ENCODE measurements around the gene SMG6.
"Not testable (repeated sequence)": the region's sequence is repeated elsewhere in the genome, so short reads cannot be mapped to it uniquely, and the experiment has no call there.

SMG6 gene

GRCh38 chr17:2202996-2203575, 100.5 kb downstream of the SMG6 start:
- DNase-seq (ENCODE audit: low read depth), result no peak

GRCh38 chr17:2202302-2202995, 101.1 kb downstream of the SMG6 start:
- DNase-seq (ENCODE audit: low read depth), result no peak

DNA sequence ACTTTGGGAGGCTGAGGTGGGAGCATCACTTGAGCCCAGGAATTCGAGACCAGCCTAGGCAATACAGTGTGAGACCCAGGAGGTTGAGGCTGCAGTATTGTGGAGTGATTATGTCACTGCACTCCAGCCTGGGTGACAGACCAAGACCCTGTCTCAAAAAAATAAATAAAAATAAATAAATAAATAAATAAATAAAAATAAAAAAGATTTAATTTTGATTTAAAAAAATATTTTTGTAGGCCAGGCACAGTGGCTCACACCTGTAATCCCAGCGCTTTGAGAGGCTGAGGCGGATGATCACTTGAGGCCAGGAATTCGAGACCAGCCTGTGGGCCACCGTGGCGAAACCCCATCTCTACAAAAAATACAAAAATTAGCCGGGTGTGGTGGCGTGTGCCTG, 104.2 kb downstream of the SMG6 start:
- not testable (repeated sequence) for DNase-seq (ENCODE audit: low read depth)

- no peak for DNase-seq (ENCODE audit: low read depth)
Observed at GRCh38 chr17:2198927-2199326, 104.7 kb downstream of the SMG6 start.

DNA sequence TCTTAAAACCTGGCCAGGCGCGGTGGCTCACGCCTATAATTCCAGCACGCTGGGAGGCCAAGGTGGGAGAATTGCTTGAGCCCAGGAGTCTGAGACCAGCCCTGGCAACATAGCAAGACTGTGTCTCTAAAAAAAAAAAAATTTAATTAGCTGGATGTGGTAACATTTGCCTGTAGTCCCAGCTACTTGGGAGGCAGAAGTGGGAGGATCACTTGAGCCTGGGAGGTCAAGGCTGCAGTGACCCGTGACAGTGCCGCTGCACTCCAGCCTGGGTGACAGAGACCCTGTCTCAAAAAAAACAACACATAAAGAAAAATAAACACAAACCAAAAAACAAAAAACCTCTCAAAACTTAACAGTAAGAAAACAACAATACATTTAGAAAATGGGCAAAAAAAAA, 106.3 kb downstream of the SMG6 start:
- DNase-seq (ENCODE audit: low read depth), result no peak

GRCh38 chr17:2195729-2196128, 107.9 kb downstream of the SMG6 start:
- DNase-seq (ENCODE audit: low read depth), result no peak

GRCh38 chr17:2194889-2195335, 108.7 kb downstream of the SMG6 start:
- no peak for DNase-seq (ENCODE audit: low read depth)

DNA sequence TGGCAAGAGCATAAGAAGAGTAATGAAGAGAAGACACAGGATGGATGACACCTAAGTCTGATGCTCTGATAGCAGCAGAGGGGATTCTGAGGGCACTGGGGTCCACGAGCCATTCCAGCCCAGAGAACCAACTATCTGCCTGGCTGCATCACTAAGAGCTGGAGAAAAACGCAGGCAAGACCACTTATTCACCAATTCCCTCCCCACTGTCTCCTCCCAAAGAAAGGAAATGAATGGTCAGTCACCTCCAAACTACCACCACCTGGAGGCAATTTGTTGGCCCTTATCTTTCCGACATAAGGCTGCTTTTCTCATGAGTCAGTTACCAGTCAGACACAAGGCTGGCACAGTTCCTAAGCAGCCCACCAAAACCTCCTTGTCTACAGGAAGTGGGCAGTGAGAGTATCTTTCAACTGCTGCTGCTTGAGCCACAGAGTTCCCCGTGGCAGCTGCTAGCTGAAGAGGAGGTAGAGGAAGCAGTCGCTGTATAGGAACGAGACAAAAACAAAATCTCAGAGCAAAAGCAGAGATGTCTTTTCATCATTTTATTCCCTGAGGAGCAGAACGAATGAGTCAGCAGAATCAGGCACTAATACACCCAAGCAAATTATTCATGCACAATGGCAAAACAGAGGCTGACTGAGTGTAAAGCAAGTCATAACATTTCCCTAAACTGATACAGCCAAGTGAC, 111.1 kb downstream of the SMG6 start:
- peak; percentile 39 for DNase-seq (ENCODE audit: low read depth)

DNA sequence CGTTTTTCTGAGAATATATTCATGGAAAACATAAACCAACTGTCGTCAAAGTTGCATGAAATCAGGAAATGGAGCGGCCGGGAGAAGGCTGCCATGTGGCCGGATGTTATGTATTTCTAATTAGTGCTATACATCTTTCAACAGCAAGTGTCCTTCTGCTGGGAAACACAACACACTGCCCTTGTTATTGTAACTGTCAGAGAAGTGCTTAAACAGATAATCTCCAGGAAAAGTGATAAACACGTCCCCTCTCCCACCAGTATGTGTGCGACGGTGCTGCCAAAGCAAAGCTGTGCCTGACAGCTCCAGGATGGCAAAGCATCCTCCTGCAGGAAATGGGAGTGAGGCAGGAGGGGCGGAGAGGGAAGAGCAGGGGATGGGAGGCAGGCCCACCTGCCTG, 111.8 kb downstream of the SMG6 start:
- DNase-seq (ENCODE audit: low read depth), result no peak

DNA sequence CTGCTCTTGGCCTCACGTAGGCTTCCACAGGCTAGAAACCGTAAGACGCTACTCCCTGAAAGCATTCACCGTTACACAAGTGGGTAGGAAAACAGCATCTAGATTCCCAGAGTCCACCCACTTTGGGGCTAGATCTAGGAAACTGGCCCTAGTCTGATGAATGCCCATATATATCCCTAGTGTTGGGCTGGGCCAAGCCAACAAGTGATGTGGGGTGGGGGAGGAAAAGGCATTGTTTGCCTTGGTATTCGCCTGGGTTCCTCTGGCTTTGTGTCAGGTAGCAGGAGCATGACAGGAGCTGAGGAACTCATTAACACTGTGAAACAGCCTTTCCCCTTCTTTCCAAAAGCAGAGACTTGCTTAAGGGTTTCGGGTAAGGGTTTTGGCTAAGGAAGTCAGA, 112.4 kb downstream of the SMG6 start:
- no peak for DNase-seq (ENCODE audit: low read depth)

GRCh38 chr17:2190014-2190413, 113.6 kb downstream of the SMG6 start:
- DNase-seq (ENCODE audit: low read depth), result no peak

GRCh38 chr17:2188971-2189630, 114.5 kb downstream of the SMG6 start:
- no peak for DNase-seq (ENCODE audit: low read depth)

- no peak for DNase-seq (ENCODE audit: low read depth)
Observed at GRCh38 chr17:2187758-2188157, 115.8 kb downstream of the SMG6 start.

GRCh38 chr17:2186937-2187336, 116.6 kb downstream of the SMG6 start:
- DNase-seq (ENCODE audit: low read depth), result no peak

DNA sequence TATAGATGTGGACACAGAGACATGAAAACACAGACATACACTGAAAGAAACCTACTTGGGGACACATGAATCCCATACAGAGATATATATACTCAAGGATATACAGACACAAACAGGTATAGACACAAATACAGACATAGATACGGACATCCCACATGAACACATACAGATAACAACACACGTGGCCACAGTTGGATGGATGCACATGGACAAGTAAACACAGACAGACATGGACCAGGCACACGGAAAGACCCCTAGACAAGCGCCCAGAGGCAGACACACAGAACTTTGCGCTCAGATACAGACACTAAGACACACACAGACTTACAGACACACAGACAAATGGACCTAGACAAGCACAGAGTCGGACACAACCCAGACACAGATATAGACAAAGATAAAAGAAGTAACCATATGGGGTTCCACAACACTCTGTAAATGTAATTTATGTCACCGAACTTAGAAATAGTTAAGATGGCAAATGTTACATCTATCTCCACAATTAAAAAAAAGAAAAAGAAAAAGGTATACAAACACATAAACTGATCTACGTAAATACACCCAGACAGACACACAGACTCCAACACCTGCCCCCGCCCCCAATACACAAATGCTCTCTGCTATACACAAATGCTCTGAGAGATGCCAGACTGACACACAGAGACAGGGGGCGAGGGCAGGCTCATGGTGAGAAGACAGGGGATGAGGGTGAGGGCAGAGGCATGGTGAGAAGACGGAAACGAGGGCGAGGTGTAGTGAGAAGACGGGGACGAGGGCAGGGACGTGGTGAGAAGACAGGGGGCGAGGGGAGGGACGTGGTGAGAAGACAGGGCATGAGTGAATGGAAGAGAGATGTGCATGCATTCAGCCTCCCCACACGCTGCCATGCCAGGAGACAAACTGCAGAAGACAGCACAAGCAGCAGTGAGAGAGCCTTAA, 118.3 kb downstream of the SMG6 start:
- no peak for DNase-seq (ENCODE audit: low read depth)

DNA sequence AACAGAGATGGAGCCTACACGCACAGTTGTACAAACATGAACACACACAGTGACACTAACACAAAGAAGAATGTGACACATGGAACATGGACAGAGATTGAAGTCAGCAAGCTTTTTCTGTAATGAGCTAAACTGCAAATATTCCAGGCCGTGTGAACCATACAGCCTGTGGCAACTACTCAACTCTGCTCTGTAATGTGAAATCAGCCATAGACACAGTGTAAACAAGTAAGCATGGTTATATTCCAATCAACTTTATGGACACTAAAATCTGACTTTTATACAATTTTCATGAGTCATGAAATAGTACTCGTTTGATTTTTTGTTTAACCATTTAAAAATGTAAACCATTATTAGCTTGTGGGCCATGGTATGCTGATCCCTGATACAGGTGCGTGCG, 120.2 kb downstream of the SMG6 start:
- DNase-seq (ENCODE audit: low read depth), result no peak

- DNase-seq (ENCODE audit: low read depth), result no peak
Observed at GRCh38 chr17:2181897-2182448, 121.6 kb downstream of the SMG6 start.

DNA sequence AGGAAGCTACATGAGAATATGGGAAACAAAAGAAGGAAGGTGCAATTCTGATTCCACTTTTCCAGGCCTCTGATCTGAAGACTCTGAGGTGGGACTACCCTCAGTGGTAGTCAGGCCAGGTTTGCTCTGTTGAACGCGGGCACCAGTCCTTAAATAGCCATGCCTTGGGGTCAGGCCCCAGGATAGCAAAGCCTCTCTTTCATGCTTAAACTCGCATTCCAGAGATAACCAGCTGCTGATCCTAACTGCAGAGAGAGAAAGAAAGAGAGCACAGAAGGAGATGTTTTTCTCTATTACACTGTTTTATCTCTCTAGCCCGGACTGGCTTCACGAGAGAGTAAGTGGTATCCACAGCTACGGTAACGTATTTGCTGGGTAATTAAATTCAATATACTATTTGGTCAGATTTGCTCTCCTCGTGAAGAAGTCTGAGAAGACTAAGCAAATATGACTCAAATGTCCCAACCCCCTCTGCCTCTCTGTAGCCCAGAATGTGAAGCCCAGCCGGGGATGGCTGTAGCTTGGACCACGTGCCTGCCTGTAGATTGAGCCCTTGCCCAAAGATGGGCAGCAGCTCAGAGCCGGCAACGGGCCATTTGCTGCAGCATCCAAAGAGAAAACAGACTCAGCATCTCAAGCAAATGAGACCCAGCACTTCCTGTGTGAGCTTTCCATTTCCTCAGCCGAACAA, 122.2 kb downstream of the SMG6 start:
- no peak for DNase-seq (ENCODE audit: low read depth)

GRCh38 chr17:2180768-2181167, 122.8 kb downstream of the SMG6 start:
- DNase-seq (ENCODE audit: low read depth), result no peak

- no peak for DNase-seq (ENCODE audit: low read depth)
Observed at GRCh38 chr17:2179615-2180295, 123.8 kb downstream of the SMG6 start.
